ENCODE data around the gene MLLT6.

The MLLT6 gene

DNA sequence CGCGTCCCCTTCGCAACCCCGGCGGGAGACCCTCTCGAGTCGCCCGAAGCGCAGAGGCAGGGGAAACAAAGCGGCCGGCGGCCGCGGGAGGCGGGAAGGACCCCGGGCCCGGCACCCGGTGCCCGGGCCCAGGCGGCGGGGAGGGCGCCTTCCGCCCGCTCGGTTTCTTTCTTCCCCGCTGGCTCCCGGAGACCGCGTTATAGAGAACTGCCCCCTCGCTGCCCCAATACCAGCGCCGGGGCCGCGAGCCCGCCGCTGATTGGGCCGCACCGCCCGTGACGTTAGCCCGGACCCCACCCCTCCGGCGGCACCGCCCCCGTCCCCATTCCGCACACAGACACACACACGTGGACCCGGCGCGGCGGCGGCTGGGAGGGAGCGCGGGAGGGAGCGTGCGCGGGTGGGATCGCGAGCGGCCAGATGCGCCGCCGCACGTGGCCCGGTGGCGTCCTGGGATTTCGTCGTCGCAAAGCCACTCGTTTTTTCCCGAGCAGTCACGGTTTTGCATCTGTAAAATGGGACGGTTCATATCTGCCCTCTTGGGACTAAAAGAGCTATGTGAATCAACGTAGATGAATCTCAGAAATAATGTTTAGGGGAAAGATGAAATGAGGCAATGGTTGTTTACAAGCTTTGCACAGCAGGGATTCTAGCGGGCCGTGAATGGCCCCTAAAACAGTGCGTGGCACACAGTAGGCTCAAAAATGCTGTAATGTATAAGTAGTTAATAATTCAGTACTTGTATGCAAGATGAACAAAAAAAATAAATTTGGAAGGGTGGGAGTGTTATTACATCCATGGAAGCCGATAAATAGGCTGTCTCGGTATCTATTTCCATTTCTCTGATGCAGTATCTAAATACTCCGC, 30.1 kb upstream of the MLLT6 start, which contains the start of gene EPOP:
Gene EPOP (minus strand): TSS at position 209 of the 867 bp plus-strand sequence. CDS start 462 bp downstream, outside the sequence.
- DNase-seq (ENCODE audit: low read depth in 4 of 4, low spot score in 1 of 4) = peak; percentile 73 to 96 (median 86)

- DNase-seq (ENCODE audit: low read depth in 4 of 4, low spot score in 1 of 4) = peak; percentile 62 to 79 (median 73)
Observed at GRCh38 chr17:38676706-38677504, 28.2 kb upstream of the MLLT6 start.

DNA sequence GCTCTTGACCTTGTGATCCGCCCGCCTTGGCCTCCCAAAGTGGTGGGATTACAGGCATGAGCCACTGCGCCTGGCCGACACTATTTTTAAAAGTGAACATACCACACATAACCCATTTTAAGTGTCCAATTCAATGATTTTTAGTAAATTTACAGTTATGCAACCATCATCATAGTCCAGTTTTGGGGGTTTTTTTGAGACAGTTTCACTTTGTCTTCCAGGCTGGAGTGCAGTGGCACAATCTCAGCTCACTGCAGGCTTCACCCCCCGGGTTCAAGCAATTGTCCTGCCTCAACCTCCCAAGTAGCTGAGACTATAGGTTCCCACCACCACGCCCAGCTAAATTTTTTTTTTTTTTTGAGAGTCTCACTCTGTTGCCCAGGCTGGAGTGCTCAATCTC, 27.3 kb upstream of the MLLT6 start:
- no peak for DNase-seq (ENCODE audit: low read depth in 4 of 4, low spot score in 1 of 4)

- DNase-seq (ENCODE audit: low read depth in 4 of 4, low spot score in 1 of 4) = no peak
Observed at GRCh38 chr17:38681096-38681495, 24.0 kb upstream of the MLLT6 start.

- DNase-seq (ENCODE audit: low read depth in 4 of 4, low spot score in 1 of 4) = no peak
Observed at GRCh38 chr17:38685491-38685890, 19.6 kb upstream of the MLLT6 start.

DNA sequence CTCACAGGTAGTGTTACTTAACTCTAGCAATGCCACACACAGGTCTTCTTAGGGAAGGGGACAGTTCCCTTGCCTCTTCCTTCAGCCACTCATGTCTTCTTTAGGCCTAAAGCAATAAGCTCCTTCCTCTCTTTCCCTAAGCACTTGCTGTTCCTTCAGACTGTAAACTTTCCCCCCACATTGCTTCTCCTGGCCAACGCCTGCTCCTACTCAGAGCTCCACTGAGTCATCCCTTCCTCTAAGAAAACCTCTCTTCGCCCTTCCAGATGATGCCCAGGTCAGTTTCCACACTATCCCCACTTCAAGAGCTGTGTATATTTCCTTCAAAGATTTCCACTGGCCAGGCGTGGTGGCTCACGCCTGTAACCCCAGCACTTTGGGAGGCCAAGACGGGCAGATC, 17.8 kb upstream of the MLLT6 start:
- no peak for DNase-seq (ENCODE audit: low read depth in 4 of 4, low spot score in 1 of 4)

GRCh38 chr17:38690386-38690785, 14.7 kb upstream of the MLLT6 start:
- no peak for DNase-seq (ENCODE audit: low read depth in 4 of 4, low spot score in 1 of 4)

GRCh38 chr17:38691154-38691553, 13.9 kb upstream of the MLLT6 start:
- DNase-seq (ENCODE audit: low read depth in 4 of 4, low spot score in 1 of 4) = no peak

DNA sequence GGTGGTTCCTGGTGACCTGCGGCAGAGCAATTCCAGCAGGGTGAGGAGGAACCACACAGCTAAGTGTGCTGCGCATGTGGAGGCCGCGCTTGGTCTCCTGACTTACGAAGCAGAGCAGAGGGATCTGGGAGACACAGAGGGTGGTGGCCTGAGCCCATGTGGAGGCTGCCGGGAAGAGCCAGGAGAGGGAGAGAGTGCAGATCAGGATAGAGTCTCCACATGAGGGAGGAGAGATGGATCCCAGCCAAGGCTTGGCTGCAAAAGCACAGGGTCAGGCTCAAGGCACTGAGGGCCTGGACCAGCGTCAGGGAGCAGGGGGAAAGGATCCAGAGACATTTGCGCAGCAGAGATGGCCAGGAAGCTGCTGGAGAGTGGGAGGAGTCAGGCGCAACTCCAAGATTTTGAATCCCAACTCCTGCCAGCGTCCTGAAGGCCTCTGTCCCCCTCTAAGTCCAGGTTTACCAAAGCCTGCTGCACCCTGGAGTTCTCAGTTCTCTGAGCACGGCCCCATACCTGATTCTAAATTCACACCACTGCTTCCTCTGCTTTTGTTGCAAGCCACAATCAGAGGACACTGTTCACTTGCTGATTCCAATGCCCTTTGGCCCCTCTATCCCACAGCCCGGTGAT, 11.3 kb upstream of the MLLT6 start:
- no peak for DNase-seq (ENCODE audit: low read depth in 4 of 4, low spot score in 1 of 4)

- no peak for DNase-seq (ENCODE audit: low read depth in 4 of 4, low spot score in 1 of 4)
Observed at GRCh38 chr17:38697061-38697820, 7.8 kb upstream of the MLLT6 start.

DNA sequence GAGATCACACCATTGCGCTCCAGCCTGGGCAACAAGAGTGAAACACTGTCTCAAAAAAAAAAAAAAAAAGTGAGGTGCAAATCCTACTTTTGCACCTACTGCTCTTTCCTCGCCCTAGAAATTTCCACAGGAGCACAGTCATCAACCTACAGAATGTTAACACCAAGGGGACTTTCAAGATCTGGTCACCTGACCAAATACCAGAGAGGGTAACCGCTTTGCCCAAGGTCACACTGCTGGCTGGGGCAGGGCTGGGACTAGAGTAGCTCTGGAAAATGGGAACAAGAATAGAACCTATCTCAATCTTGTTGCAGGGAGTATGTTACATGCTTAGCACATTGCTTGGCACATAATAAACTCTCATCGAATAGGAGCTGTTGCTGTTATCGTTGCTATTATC, 6.3 kb upstream of the MLLT6 start:
- no peak for DNase-seq (ENCODE audit: low read depth in 4 of 4, low spot score in 1 of 4)

GRCh38 chr17:38701504-38702165, 3.4 kb upstream of the MLLT6 start:
- peak; percentile 57 to 81 (median 72) for DNase-seq (ENCODE audit: low read depth in 4 of 4, low spot score in 1 of 4)

DNA sequence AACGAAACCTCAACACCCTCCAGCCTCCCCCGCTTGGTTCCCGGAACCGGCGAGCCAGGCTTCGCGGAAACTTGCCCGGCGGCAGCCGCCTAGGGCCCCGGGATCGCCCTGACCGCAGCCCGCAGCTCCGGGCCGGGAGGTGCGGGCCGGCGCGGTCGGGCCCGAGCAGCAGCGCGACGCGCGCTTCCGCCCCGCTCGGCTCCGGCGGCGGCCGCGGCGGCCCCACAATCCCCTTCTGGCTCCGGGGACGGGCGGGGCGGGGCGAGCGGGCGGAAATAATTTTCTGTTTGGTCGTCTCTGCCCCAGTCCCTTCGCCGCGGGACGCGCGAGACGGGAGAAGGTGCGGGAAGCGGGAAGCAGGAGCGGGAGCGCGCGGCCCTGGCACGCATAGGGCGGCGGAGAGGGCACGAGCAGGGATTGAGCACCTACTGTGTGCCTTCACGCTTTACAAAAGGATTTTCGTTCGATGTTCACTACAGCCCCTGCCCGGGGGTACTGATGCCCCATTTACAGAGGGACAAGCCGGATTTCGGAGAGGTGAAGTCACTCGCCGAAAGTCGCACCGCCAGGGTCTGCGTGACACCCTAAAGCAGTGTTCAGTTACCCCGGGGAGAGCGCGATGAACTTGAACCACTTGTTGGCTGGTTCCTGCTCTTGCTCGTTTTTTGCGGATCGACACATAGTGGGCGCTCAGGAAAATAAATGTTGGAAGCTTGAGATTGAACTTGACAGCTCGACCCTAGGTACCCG, 2.7 kb upstream of the MLLT6 start:
- DNase-seq (ENCODE audit: low read depth in 4 of 4, low spot score in 1 of 4) = peak; percentile 40 to 78 (median 64)

GRCh38 chr17:38702916-38703741, 1.9 kb upstream of the MLLT6 start:
- no peak for DNase-seq (ENCODE audit: low read depth in 4 of 4, low spot score in 1 of 4)

DNA sequence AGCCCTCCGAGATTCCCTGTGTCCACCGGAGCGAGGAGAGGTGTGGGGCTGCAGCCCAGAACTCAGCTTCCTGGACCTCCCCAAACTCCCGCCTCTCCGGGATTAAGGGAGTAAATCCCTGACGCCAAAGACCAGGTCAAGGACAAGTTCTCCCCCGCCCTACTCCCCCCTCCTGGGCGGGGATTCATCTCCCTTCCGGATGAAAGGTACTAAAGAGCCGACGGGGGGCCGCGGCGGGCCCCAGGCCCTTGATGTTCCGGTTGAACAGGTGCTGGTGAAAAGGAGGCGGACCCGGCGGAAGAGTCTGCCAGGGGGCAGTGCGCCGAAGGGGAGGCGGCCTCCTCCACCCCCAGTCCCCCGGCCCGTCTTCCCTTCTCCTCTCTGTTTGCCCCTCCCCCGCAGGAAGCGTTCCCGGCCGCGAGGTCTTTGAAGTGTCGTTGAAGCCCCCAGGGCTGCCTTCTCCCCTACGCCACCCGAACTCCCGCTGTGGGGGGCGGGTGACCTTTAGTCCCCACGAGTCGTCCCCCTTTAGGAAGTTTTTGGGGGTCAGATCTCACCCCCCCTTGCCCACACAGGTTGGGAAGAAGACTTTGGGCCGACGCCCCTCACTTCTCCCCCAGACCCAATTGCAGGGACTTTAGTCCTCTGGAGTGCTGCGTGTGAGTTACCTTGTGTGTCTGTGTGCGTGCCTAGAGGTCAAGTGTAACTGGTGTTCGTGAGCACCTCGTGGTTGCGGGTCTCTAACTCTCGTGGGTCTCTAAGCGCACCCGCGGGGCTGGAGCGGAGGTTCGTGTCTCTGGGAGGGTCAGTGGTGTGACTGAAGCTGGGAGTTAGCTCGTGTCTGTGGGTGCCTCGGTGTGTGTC, 1.1 kb upstream of the MLLT6 start:
- peak; percentile 67 to 92 (median 80) for DNase-seq (ENCODE audit: low read depth in 4 of 4, low spot score in 1 of 4)

GRCh38 chr17:38705523-38705802, 390 bp downstream of the MLLT6 start:
- no peak for DNase-seq (ENCODE audit: low read depth in 4 of 4, low spot score in 1 of 4)

- peak in 1 of 4 experiments; percentile 39 for DNase-seq (ENCODE audit: low read depth in 4 of 4, low spot score in 1 of 4)
Observed at GRCh38 chr17:38705803-38706504, 881 bp downstream of the MLLT6 start.

All from stimulated activated CD4-positive, alpha-beta T cell treated with anti-CD3 and anti-CD28 coated beads, Interleukin-1b, Interleukin-23, amount 100 ng/mL, for 24 hours (primary cell).